AG04450 (cell line): ENCODE measurements around the gene FAM181A. TPM values are rescaled to one million over a fixed set of nuclear protein-coding genes. Genes with fewer than 3 reads are reported as not detected.

ENCODE experiments used
- CTCF ChIA-PET: fragments of 300-600, 350-600 bp; formaldehyde crosslinking; extraction: SDS; loops from one replicate; lab custom pipeline; 2022; ENCODE audit warnings: antibody characterized with exemption, inconsistent platforms; lab: Charles Lee
- POLR2A ChIA-PET: fragments of 350-600 bp; formaldehyde crosslinking; extraction: SDS; loops from one replicate; lab custom pipeline; 2021; ENCODE audit warnings: antibody characterized with exemption, inconsistent platforms; lab: Yijun Ruan, JAX
- DNase-seq: peaks from one replicate; pipeline ENCODE4 v3.0.0-alpha.2; 2011; ENCODE audit warnings: low read depth, low spot score
- H3K27ac ChIP-seq: one replicate; pipeline ENCODE4 v1.5.1; 2012; ENCODE audit warnings: low read depth, low read length, control low read depth
- H3K27me3 ChIP-seq: one replicate; pipeline ENCODE4 v1.6.0; 2012; ENCODE audit warnings: low read length; ENCODE audit not compliant: control insufficient read depth, insufficient read depth
- H3K4me3 ChIP-seq: 2 replicates; pipeline ENCODE4 v1.5.1; 2011; ENCODE audit warnings: mild to moderate bottlenecking, low read depth, low read length, control low read depth
- H3K9me3 ChIP-seq: 2 replicates; pipeline ENCODE4 v1.5.1; 2012; ENCODE audit warnings: low read length; ENCODE audit not compliant: control insufficient read depth, insufficient read depth
- CTCF ChIP-seq: IDR thresholded peaks from 2 replicates; pipeline ENCODE4 v1.5.1; 2011; ENCODE audit warnings: low read depth, low read length, control low read depth, inconsistent platforms
- polyA plus RNA-seq: library from polyadenylated mRNA; depleted of rRNA; stranded (reverse); fragments of >200 nt; gene quantifications from 2 replicates; pipeline ENCODE4 v1.2.3, GENCODE V29; 2011

The FAM181A gene
- polyA plus RNA-seq, 1 experiment = not detected

GRCh38 chr14:93895023-93895604 lies 32.0 kb upstream of the FAM181A start:
- ChIA-PET POLR2A (no interaction called here), CTCF (interaction anchor here (0.6 to 1.6 kb wide), 6 partner anchors 10 to 682 kb away, joined by 4 to 7 read pairs (median 6); no protein-coding TSS in a partner anchor)
- Histone ChIP-seq H3K27me3 (peaks cover 12% of the 10 kb centered on the region), H3K9me3 (no peaks in the 10 kb centered on the region; the same call in 1 of the 2 replicates), H3K4me3 (no peak overlapping the region), H3K27ac (no peak overlapping the region)
- TF ChIP-seq CTCF = no peak
- DNase-seq = no peak

GRCh38 chr14:93897476-93897845 lies 29.7 kb upstream of the FAM181A start:
- Histone ChIP-seq H3K27ac (no peak overlapping the region), H3K9me3 (no peaks in the 10 kb centered on the region; the same call in 1 of the 2 replicates), H3K27me3 (peaks cover 4% of the 10 kb centered on the region), H3K4me3 (no peak overlapping the region)
- ChIA-PET CTCF (interaction anchor here (0.6 to 1.3 kb wide), 4 partner anchors 10 to 1089 kb away, joined by 3 to 5 read pairs (median 4); no protein-coding TSS in a partner anchor), POLR2A (no interaction called here)
- DNase-seq = no peak
- TF ChIP-seq CTCF = no peak

DNA sequence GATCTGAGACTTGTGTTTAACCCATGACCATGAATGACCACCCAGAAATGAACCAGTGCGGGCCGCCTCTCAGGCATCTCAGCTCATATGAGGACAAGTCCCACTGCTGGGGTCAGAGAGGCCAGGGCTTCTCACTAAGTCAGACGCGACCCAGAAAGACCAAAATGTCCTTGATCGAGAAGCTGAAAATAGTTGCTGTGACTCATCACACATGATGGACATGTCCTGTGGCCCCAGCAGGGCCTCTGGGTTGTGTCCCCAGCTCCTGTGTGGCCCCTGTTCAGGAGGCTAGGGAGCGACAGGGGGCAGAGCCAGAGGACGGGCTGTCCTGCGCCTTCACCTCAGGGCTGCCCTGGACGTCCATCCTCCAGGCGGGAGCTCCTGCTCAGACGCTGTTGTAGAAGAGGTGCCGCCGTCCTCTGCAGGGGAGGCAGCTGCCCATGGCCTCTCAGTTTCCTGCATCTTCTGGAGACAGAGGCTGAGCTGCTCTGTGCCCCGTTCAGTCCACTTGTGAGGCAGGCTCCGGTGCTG lies 29.0 kb upstream of the FAM181A start:
- ChIA-PET CTCF (interaction anchor here (1.1 to 1.3 kb wide), 3 partner anchors 9 to 244 kb away, joined by 3 to 5 read pairs (median 4); no protein-coding TSS in a partner anchor), POLR2A (no interaction called here)
- Histone ChIP-seq H3K27ac (no peak overlapping the region), H3K27me3 (peaks cover 4% of the 10 kb centered on the region), H3K9me3 (no peaks in the 10 kb centered on the region; the same call in 1 of the 2 replicates), H3K4me3 (no peak overlapping the region)
- TF ChIP-seq CTCF = no peak
- DNase-seq = no peak

DNA sequence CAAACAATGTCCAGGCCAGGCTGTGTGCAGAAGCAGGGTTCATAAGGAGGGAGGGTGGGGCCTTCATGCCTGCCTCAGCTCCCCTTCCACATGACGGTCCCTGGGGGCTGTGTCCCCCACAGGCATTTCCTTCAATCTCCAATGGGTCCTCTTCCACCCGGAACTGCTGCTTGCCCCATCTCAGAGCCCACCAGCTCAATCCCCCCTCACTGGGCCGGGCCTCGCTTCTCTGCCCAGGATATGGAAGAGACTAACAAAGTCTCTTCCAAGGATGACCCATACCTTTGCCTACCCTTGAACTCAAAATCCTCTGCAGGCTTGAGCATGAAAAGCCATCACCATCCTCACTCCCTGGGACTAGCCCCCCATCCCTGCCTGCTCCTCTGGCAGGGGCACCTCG lies 28.4 kb upstream of the FAM181A start:
- POLR2A ChIA-PET = no interaction called here
- Histone ChIP-seq H3K9me3 (no peaks in the 10 kb centered on the region; the same call in 1 of the 2 replicates), H3K27ac (no peak overlapping the region), H3K4me3 (no peak overlapping the region), H3K27me3 (peaks cover 4% of the 10 kb centered on the region)
- CTCF ChIA-PET = interaction anchor here (1.1 to 1.3 kb wide), 2 partner anchors 8 to 41 kb away, joined by 4 to 5 read pairs; no protein-coding TSS in a partner anchor
- no peak for DNase-seq
- no peak for TF ChIP-seq CTCF

GRCh38 chr14:93901813-93902212 lies 25.3 kb upstream of the FAM181A start:
- CTCF ChIA-PET = interaction anchor here (1.1 to 1.5 kb wide), 2 partner anchors 8 to 246 kb away, joined by 4 to 6 read pairs; no protein-coding TSS in a partner anchor

More at GRCh38 chr14:93901813-93902212, 25.3 kb upstream of the FAM181A start:
- POLR2A ChIA-PET = no interaction called here
- H3K9me3 ChIP-seq = no peaks in the 10 kb centered on the region; the same call in 1 of the 2 replicates
- no peak for TF ChIP-seq CTCF
- H3K4me3 ChIP-seq = no peak overlapping the region
- H3K27ac ChIP-seq = no peak overlapping the region
- peaks cover 3% of the 10 kb centered on the region for H3K27me3 ChIP-seq
- DNase-seq = no peak
